Cardiac muscle cell (in vitro differentiated cells and primary cell): Measurements from ENCODE around the gene C16orf46. TPM values are rescaled to one million over a fixed set of nuclear protein-coding genes. Genes with fewer than 3 reads are reported as not detected.

Experiments
- DNase-seq, 2 donors: peaks; one replicate each; pipeline versions ENCODE4 v3.0.0 to v3.0.0-alpha.2; 2010 to 2017; ENCODE audit warnings: low read depth in 1 of 2, low spot score in 1 of 2
- H3K27ac ChIP-seq: fragments of 200-600 bp; sonication (generic); 2 replicates; pipeline ENCODE4 v1.5.1; 2016
- H3K27me3 ChIP-seq: fragments of 200-600 bp; sonication (generic); 2 replicates; pipeline ENCODE4 v1.6.0; 2016; ENCODE audit warnings: control low read depth
- H3K36me3 ChIP-seq: fragments of 200-600 bp; sonication (generic); 2 replicates; pipeline ENCODE4 v1.5.1; 2016; ENCODE audit warnings: control low read depth
- H3K4me1 ChIP-seq: fragments of 200-600 bp; sonication (generic); 2 replicates; pipeline ENCODE4 v1.8.1; 2017; ENCODE audit warnings: low read depth, mild to moderate bottlenecking, mixed run types
- H3K4me3 ChIP-seq: fragments of 200-600 bp; sonication (generic); 2 replicates; pipeline ENCODE4 v1.5.1; 2016; ENCODE audit warnings: mild to moderate bottlenecking
- H3K9me3 ChIP-seq: fragments of 200-600 bp; sonication (generic); 2 replicates; pipeline ENCODE4 v1.5.1; 2017; ENCODE audit warnings: low read depth, mild to moderate bottlenecking, control low read depth
- polyA plus RNA-seq: library from polyadenylated mRNA; unstranded; fragments of >200 nt; fragmentation: Nextera tagmentation; extraction: Ambion mirVana; gene quantifications from 2 replicates; pipeline ENCODE4 v1.2.1, GENCODE V29; 2016
- total RNA-seq: library from RNA; depleted of rRNA; stranded (reverse); fragments of >200 nt; gene quantifications from 2 replicates; pipeline ENCODE4 v1.2.3, GENCODE V29; 2016
- TF ChIP-seq, protein P1 (sequence below): IDR thresholded peaks from 2 replicates; pipeline ENCODE4 v1.5.1; 2012; ENCODE audit warnings: low read depth, mild to moderate bottlenecking, low read length

Gene C16orf46
- total and polyA plus RNA-seq, 2 experiments from 2014 or later, result 0.60 TPM

- no peaks in the 10 kb centered on the region for H3K36me3 ChIP-seq
- TF ChIP-seq, protein P1, sequence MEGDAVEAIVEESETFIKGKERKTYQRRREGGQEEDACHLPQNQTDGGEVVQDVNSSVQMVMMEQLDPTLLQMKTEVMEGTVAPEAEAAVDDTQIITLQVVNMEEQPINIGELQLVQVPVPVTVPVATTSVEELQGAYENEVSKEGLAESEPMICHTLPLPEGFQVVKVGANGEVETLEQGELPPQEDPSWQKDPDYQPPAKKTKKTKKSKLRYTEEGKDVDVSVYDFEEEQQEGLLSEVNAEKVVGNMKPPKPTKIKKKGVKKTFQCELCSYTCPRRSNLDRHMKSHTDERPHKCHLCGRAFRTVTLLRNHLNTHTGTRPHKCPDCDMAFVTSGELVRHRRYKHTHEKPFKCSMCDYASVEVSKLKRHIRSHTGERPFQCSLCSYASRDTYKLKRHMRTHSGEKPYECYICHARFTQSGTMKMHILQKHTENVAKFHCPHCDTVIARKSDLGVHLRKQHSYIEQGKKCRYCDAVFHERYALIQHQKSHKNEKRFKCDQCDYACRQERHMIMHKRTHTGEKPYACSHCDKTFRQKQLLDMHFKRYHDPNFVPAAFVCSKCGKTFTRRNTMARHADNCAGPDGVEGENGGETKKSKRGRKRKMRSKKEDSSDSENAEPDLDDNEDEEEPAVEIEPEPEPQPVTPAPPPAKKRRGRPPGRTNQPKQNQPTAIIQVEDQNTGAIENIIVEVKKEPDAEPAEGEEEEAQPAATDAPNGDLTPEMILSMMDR, result no peak
- H3K9me3 ChIP-seq, result no peaks in the 10 kb centered on the region
- no peaks in the 10 kb centered on the region for H3K4me1 ChIP-seq
- no peak overlapping the region for H3K27ac ChIP-seq
- H3K4me3 ChIP-seq, result no peak overlapping the region
- DNase-seq, result no peak
- no peaks in the 10 kb centered on the region for H3K27me3 ChIP-seq
Observed at GRCh38 chr16:81066681-81067080, 10.4 kb downstream of the C16orf46 start.

- no peak for DNase-seq
- no peak overlapping the region for H3K4me3 ChIP-seq
- no peaks in the 10 kb centered on the region for H3K4me1 ChIP-seq
- no peaks in the 10 kb centered on the region for H3K9me3 ChIP-seq
- H3K36me3 ChIP-seq, result no peaks in the 10 kb centered on the region
- H3K27me3 ChIP-seq, result no peaks in the 10 kb centered on the region
- TF ChIP-seq, protein P1, result no peak
- no peak overlapping the region for H3K27ac ChIP-seq
Observed at GRCh38 chr16:81061871-81062608, 15.0 kb downstream of the C16orf46 start.

DNA sequence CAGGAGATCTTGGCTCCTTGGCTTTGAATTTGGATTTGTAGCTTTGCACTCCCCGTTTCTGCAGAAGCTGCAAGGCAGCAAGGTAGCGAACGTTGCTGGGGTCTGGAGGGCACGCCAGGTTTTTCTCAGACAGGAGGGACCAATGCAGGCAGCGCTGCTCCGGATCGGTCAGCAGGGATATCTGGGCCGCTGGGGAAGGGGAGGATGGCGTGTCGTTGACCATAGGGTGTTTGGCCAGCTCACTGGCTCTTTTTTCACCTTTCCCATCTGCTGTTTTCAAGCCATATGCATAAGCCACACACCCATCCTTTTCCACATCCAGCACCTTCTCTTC, 15.8 kb downstream of the C16orf46 start:
- Histone ChIP-seq H3K4me3 (no peak overlapping the region), H3K27me3 (no peaks in the 10 kb centered on the region), H3K9me3 (no peaks in the 10 kb centered on the region), H3K4me1 (no peaks in the 10 kb centered on the region), H3K27ac (no peak overlapping the region), H3K36me3 (no peaks in the 10 kb centered on the region)
- TF ChIP-seq, protein P1, result no peak
- no peak for DNase-seq

DNA sequence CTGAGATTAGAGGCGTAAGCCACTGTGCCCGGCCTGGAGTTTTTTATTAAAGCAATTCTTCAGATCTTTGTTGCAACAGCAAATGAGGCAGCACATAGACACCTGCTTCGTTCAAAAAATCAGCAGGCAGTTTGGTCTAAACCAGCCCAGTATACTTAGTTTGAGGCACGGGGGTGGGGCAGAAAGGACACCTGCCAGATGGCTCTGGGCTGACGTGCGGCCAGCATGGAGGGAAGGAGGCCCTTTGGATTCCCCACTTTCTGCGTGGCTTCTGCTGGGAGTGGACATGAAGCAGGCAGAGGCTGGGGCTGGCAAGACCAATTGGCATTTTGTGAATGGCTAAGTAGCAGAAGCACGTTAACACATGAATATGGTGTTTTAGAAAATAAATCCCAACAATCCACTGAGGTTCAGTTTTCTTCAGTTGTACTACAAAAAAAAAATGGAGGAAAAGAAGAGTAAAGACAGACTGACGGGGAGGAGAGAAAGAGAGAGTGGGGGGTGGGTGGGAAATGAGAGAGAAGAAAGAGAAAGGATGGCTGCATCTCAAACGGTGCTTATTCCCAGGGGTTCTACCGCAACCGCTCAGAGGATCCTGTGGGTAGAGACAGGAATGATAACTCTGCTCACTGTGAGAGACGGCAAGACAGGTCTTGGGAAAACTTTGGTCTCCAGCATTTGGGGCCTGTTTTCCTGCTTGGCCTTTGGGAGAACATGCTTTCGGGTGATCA, 16.3 kb downstream of the C16orf46 start:
- no peaks in the 10 kb centered on the region for H3K36me3 ChIP-seq
- H3K9me3 ChIP-seq, result no peaks in the 10 kb centered on the region
- TF ChIP-seq, protein P1, result no peak
- no peaks in the 10 kb centered on the region for H3K27me3 ChIP-seq
- no peak for DNase-seq
- no peak overlapping the region for H3K27ac ChIP-seq
- no peaks in the 10 kb centered on the region for H3K4me1 ChIP-seq
- H3K4me3 ChIP-seq, result no peak overlapping the region

DNA sequence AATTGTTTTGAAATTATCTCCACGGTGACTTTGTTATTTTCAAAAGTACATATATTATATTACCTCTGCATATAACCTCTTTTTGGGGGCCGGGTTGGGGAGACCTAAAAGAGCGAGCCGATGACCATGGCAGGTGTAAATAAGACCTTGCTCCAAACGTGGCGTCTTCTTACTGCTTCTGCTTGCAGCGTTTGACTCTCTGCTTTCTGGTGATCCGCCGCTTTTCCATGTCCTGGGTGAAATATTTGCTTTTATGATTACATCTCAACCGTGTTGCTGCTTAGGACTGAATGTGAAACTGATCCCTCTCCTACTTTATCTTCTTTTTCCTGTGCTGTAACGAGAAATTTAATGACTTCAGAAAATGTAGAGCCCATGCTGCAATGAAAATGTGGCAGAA, 23.3 kb downstream of the C16orf46 start:
- Histone ChIP-seq H3K4me3 (no peak overlapping the region), H3K4me1 (no peaks in the 10 kb centered on the region), H3K36me3 (no peaks in the 10 kb centered on the region), H3K27ac (no peak overlapping the region), H3K27me3 (no peaks in the 10 kb centered on the region), H3K9me3 (no peaks in the 10 kb centered on the region)
- no peak for DNase-seq
- TF ChIP-seq, protein P1, result no peak
